GM23338 (cell line): ENCODE results near the gene KCNK3. TPM values are rescaled to one million over a fixed set of nuclear protein-coding genes. Genes with fewer than 3 reads are reported as not detected.

Source experiments
- ATAC-seq: fragments of 200-7000 bp; cut with Tn5 transposase; 3 replicates; pipeline ENCODE4 v1.9.1; 2020
- DNase-seq: peaks from one replicate; pipeline ENCODE4 v3.0.0-alpha.2; 2015; ENCODE audit warnings: low spot score
- H2AFZ ChIP-seq: fragments of 200-600 bp; sonication (generic); 2 replicates; pipeline ENCODE4 v1.8.0; 2016; ENCODE audit warnings: antibody characterized with exemption, mild to moderate bottlenecking, moderate library complexity
- H3F3A ChIP-seq: fragments of 200-600 bp; sonication (generic); replicated peaks from 2 replicates; pipeline ENCODE4 v1.8.0; 2017; ENCODE audit warnings: antibody characterized with exemption, mixed run types, low read depth
- H3K27ac ChIP-seq: fragments of 200-600 bp; sonication (generic); 2 replicates; pipeline ENCODE4 v1.6.1; 2016; ENCODE audit warnings: low read depth
- H3K27me3 ChIP-seq: fragments of 200-600 bp; sonication (generic); 2 replicates; pipeline ENCODE4 v1.8.0; 2016; ENCODE audit warnings: mild to moderate bottlenecking, mixed run types, moderate library complexity; ENCODE audit not compliant: insufficient read depth
- H3K36me3 ChIP-seq: fragments of 200-600 bp; sonication (generic); 2 replicates; pipeline ENCODE4 v1.8.0; 2016; ENCODE audit warnings: mild to moderate bottlenecking; ENCODE audit not compliant: insufficient read depth
- H3K4me1 ChIP-seq: fragments of 200-600 bp; sonication (generic); 2 replicates; pipeline ENCODE4 v1.8.0; 2016; ENCODE audit warnings: mild to moderate bottlenecking, moderate library complexity; ENCODE audit not compliant: insufficient read depth
- H3K4me2 ChIP-seq: fragments of 200-600 bp; sonication (generic); 2 replicates; pipeline ENCODE4 v1.7.1; 2017; ENCODE audit warnings: mixed run types
- H3K4me3 ChIP-seq: fragments of 200-600 bp; sonication (generic); 2 replicates; pipeline ENCODE4 v1.6.1; 2016; ENCODE audit warnings: mixed run types
- H3K79me2 ChIP-seq: fragments of 200-600 bp; sonication (generic); replicated peaks from 2 replicates; pipeline ENCODE4 v1.8.0; 2017; ENCODE audit warnings: mild to moderate bottlenecking; ENCODE audit not compliant: insufficient read depth
- H3K9me2 ChIP-seq: fragments of 200-600 bp; sonication (generic); 2 replicates; pipeline ENCODE4 v1.8.0; 2017; ENCODE audit not compliant: insufficient read depth
- H4K20me1 ChIP-seq: fragments of 200-600 bp; sonication (generic); replicated peaks from 2 replicates; pipeline ENCODE4 v1.8.0; 2017; ENCODE audit warnings: mild to moderate bottlenecking; ENCODE audit not compliant: insufficient read depth
- H3K27ac Mint-ChIP-seq: 2 replicates; pipeline ENCODE4 v1.8.0; 2020; ENCODE audit warnings: inconsistent platforms, mild to moderate bottlenecking, moderate library complexity, mixed read lengths
- H3K27me3 Mint-ChIP-seq: 3 replicates; pipeline ENCODE4 v1.8.0; 2022; ENCODE audit warnings: low read depth, mild to moderate bottlenecking, moderate library complexity, mixed read lengths, inconsistent platforms; ENCODE audit not compliant: insufficient read depth, poor library complexity
- H3K36me3 Mint-ChIP-seq: 3 replicates; pipeline ENCODE4 v1.8.0; 2021; ENCODE audit warnings: low read depth, mild to moderate bottlenecking, inconsistent platforms, moderate library complexity, mixed read lengths
- H3K4me1 Mint-ChIP-seq: 3 replicates; pipeline ENCODE4 v1.8.0; 2020; ENCODE audit warnings: mild to moderate bottlenecking, inconsistent platforms, mixed read lengths
- H3K4me3 Mint-ChIP-seq: 3 replicates; pipeline ENCODE4 v1.8.0; 2021; ENCODE audit warnings: moderate library complexity, mild to moderate bottlenecking, inconsistent platforms, mixed read lengths
- H3K9me3 Mint-ChIP-seq: 3 replicates; pipeline ENCODE4 v1.8.0; 2020; ENCODE audit warnings: moderate library complexity, mild to moderate bottlenecking, inconsistent platforms, mixed read lengths
- CREB1 ChIP-seq: fragments of 250-450 bp; sonication (Bioruptor Pico); IDR thresholded peaks from 2 replicates; pipeline ENCODE4 v1.5.0; 2020; ENCODE audit warnings: low read depth, mild to moderate bottlenecking, moderate library complexity
- CTCF ChIP-seq, 2 experiments: fragments of 200-600 bp in 1 of 2; sonication (generic) in 1 of 2; conservative IDR thresholded peaks; 2 replicates each; pipeline versions ENCODE4 v1.5.1 to v1.6.1; 2016 to 2017; ENCODE audit warnings: antibody characterized with exemption in 2 of 2, low read depth in 2 of 2, mild to moderate bottlenecking in 2 of 2, moderate library complexity in 1 of 2
- ETS1 ChIP-seq: IDR thresholded peaks from 2 replicates; pipeline ENCODE4 v1.6.1; 2016; ENCODE audit warnings: antibody characterized with exemption
- EZH2 ChIP-seq: fragments of 200-600 bp; sonication (generic); IDR thresholded peaks from one replicate; pipeline ENCODE4 v1.8.0; 2017; ENCODE audit warnings: antibody characterized with exemption, mild to moderate bottlenecking, low read depth; ENCODE audit not compliant: unreplicated experiment
- EZH2phosphoT487 ChIP-seq: fragments of 200-600 bp; sonication (generic); IDR thresholded peaks from one replicate; pipeline ENCODE4 v1.8.1; 2018; ENCODE audit warnings: antibody characterized with exemption; ENCODE audit not compliant: unreplicated experiment
- JUNB ChIP-seq: IDR thresholded peaks from one replicate; pipeline ENCODE4 v1.6.1; 2016; ENCODE audit warnings: antibody characterized with exemption; ENCODE audit not compliant: unreplicated experiment
- NANOG ChIP-seq: IDR thresholded peaks from 2 replicates; pipeline ENCODE4 v1.6.1; 2016; ENCODE audit warnings: antibody characterized with exemption, borderline replicate concordance
- POLR2AphosphoS5 ChIP-seq: IDR thresholded peaks from 2 replicates; pipeline ENCODE4 v1.6.1; 2016; ENCODE audit warnings: antibody characterized with exemption, low read depth
- REST ChIP-seq: IDR thresholded peaks from one replicate; pipeline ENCODE4 v1.6.1; 2018; ENCODE audit warnings: antibody characterized with exemption; ENCODE audit not compliant: unreplicated experiment
- STAT1 ChIP-seq: IDR thresholded peaks from one replicate; pipeline ENCODE4 v1.6.1; 2016; ENCODE audit warnings: antibody characterized with exemption; ENCODE audit not compliant: unreplicated experiment
- ZNF114 ChIP-seq: fragments of 250-450 bp; sonication (Bioruptor Pico); IDR thresholded peaks from 2 replicates; pipeline ENCODE4 v1.5.0; 2020; ENCODE audit warnings: mild to moderate bottlenecking, moderate library complexity
- ZNF331 ChIP-seq: fragments of 250-450 bp; sonication (Bioruptor Pico); IDR thresholded peaks from 2 replicates; pipeline ENCODE4 v1.5.0; 2020; ENCODE audit warnings: low read depth, mild to moderate bottlenecking, moderate library complexity
- ZNF462 ChIP-seq: fragments of 250-450 bp; sonication (Bioruptor Pico); IDR thresholded peaks from 2 replicates; pipeline ENCODE4 v1.5.0; 2020; ENCODE audit warnings: mild to moderate bottlenecking, moderate library complexity
- polyA plus RNA-seq: library from polyadenylated mRNA; unstranded; fragments of >200 nt; fragmentation: Nextera tagmentation; extraction: Ambion mirVana; gene quantifications from 2 replicates; pipeline ENCODE4 v1.2.1, GENCODE V29; 2016
- total RNA-seq: library from RNA; depleted of rRNA; stranded (reverse); fragments of >200 nt; shearing (Covaris generic); gene quantifications from 2 replicates; pipeline ENCODE4 v1.2.3, GENCODE V29; 2014

Gene KCNK3
- total and polyA plus RNA-seq, 2 experiments from 2014 or later: not detected

DNA sequence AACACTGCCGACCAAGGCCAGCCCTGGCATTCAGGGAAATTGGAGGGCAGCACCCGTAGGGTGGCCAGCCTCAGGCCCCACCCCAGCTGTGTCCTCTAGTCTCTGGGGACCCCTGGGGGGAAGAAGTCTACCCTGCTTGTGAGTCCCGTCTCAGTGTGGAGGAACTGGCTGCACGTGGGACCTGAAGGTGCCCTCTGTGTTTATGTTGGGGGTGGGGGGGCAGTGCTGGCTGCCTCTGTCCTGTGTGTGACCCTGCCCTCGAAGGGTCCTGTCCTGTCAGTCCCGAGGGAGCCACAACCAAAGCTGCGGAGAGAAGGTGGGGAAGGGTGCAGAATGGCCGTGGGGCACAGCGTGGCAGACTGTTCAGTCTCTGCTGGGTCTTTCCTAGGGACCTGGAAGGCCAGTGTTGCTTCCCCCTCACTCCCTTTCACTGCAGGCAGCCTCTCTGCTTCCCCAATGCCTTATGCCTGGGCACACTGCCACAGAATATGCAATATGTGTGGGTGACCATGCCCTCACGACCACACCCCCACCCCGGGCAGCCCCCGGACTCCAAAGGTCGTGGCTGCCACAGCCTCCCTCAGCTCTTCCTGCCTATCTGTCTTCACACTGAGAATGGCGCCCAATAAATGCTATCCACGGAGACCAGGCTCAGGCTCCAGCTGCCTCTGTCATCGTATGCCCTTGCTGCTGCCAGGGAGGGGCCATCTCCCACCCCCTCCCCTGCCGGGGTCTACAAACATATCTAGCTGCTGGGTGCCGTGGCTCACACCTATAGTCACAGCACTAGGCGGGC is 38.2 kb downstream of the KCNK3 start:
- no peaks in the 10 kb centered on the region for H3K36me3 Mint-ChIP-seq
- H3K4me1 ChIP-seq: no peaks in the 10 kb centered on the region

More for the DNA sequence above, 38.2 kb downstream of the KCNK3 start:
- Histone ChIP-seq H3K27me3 (no peaks in the 10 kb centered on the region), H3K4me2 (no peak overlapping the region), H2AFZ (no peak overlapping the region), H3K36me3 (no peaks in the 10 kb centered on the region), H3K27ac (no peak overlapping the region), H3F3A (no peaks in the 10 kb centered on the region), H3K9me2 (no peaks in the 10 kb centered on the region), H3K4me3 (no peak overlapping the region), H4K20me1 (no peaks in the 10 kb centered on the region), H3K79me2 (no peaks in the 10 kb centered on the region)
- no peaks in the 10 kb centered on the region for H3K9me3 Mint-ChIP-seq
- ATAC-seq (no peak), DNase-seq (no peak)
- H3K4me3 Mint-ChIP-seq: no peak overlapping the region
- TF ChIP-seq ZNF331 (CRISPR knock-in tag) (no peak), EZH2 (no peak), ZNF462 (CRISPR knock-in tag) (no peak), CREB1 (no peak), CTCF (conservative IDR thresholded peaks at IDR 0.05; ENCODE audit: low read depth in 2 of 2) (no peak), JUNB (no peak), NANOG (no peak), ETS1 (no peak), EZH2phosphoT487 (no peak), STAT1 (no peak), ZNF114 (no peak), REST (no peak), POLR2AphosphoS5 (no peak)
- H3K27me3 Mint-ChIP-seq: peaks cover 10% of the 10 kb centered on the region
- no peak overlapping the region for H3K27ac Mint-ChIP-seq
- no peaks in the 10 kb centered on the region for H3K4me1 Mint-ChIP-seq
